WTC11 (cell line): ENCODE measurements around the gene DHX58. TPM values are rescaled to one million over a fixed set of nuclear protein-coding genes. Genes with fewer than 3 reads are reported as not detected.

Experiments used
- ATF1 ChIP-seq: sonication (generic); formaldehyde crosslinking; IDR thresholded peaks from 2 replicates; pipeline ENCODE4 v1.8.1; 2023; ENCODE audit warnings: mild to moderate bottlenecking, moderate library complexity, missing genetic modification reagents
- CBFB ChIP-seq: sonication (generic); formaldehyde crosslinking; IDR thresholded peaks from 2 replicates; pipeline ENCODE4 v1.8.1; 2022; ENCODE audit warnings: mild to moderate bottlenecking, low read depth, missing genetic modification reagents
- CDX4 ChIP-seq: fragments of 250-450 bp; sonication (Bioruptor Pico); IDR thresholded peaks from 2 replicates; pipeline ENCODE4 v1.9.0; 2021; ENCODE audit warnings: moderate library complexity, mild to moderate bottlenecking, inconsistent platforms, borderline replicate concordance
- E2F5 ChIP-seq: sonication (generic); formaldehyde crosslinking; IDR thresholded peaks from 2 replicates; pipeline ENCODE4 v1.8.1; 2022; ENCODE audit warnings: mild to moderate bottlenecking, moderate library complexity, missing genetic modification reagents
- EMX1 ChIP-seq: fragments of 250-450 bp; sonication (Bioruptor Pico); IDR thresholded peaks from 2 replicates; pipeline ENCODE4 v1.8.0; 2021; ENCODE audit warnings: mild to moderate bottlenecking
- ESRRA ChIP-seq: sonication (generic); formaldehyde crosslinking; IDR thresholded peaks from 2 replicates; pipeline ENCODE4 v1.8.1; 2022; ENCODE audit warnings: mild to moderate bottlenecking, missing genetic modification reagents, borderline replicate concordance
- FOXJ3 ChIP-seq: sonication (generic); formaldehyde crosslinking; IDR thresholded peaks from 2 replicates; pipeline ENCODE4 v1.9.0; 2021; ENCODE audit warnings: missing genetic modification reagents, mild to moderate bottlenecking, borderline replicate concordance
- FOXP1 ChIP-seq: sonication (generic); formaldehyde crosslinking; IDR thresholded peaks from 2 replicates; pipeline ENCODE4 v1.8.0; 2022; ENCODE audit warnings: missing genetic modification reagents, mild to moderate bottlenecking, moderate library complexity, borderline replicate concordance
- GRHL2 ChIP-seq: fragments of 250-450 bp; sonication (Bioruptor Pico); IDR thresholded peaks from 2 replicates; pipeline ENCODE4 v1.8.0; 2022; ENCODE audit warnings: mild to moderate bottlenecking, moderate library complexity; ENCODE audit not compliant: insufficient replicate concordance, severe bottlenecking
- MLX ChIP-seq: sonication (generic); formaldehyde crosslinking; IDR thresholded peaks from 2 replicates; pipeline ENCODE4 v1.8.1; 2023; ENCODE audit warnings: mild to moderate bottlenecking, missing genetic modification reagents, moderate library complexity
- MYBL2 ChIP-seq: sonication (generic); formaldehyde crosslinking; IDR thresholded peaks from 2 replicates; pipeline ENCODE4 v1.8.1; 2023; ENCODE audit warnings: mild to moderate bottlenecking, moderate library complexity, missing genetic modification reagents
- NFATC4 ChIP-seq: fragments of 250-450 bp; sonication (Bioruptor Pico); IDR thresholded peaks from 2 replicates; pipeline ENCODE4 v1.9.0; 2021; ENCODE audit warnings: mild to moderate bottlenecking
- NR1H2 ChIP-seq: sonication (generic); formaldehyde crosslinking; IDR thresholded peaks from 2 replicates; pipeline ENCODE4 v1.9.0; 2021; ENCODE audit warnings: mild to moderate bottlenecking, moderate library complexity, missing genetic modification reagents
- NR3C1 ChIP-seq: sonication (generic); formaldehyde crosslinking; conservative IDR thresholded peaks from 2 replicates; pipeline ENCODE4 v1.8.1; 2023; ENCODE audit warnings: low read depth, mild to moderate bottlenecking, missing genetic modification reagents
- OVOL2 ChIP-seq: fragments of 250-450 bp; sonication (Bioruptor Pico); IDR thresholded peaks from 2 replicates; pipeline ENCODE4 v1.9.0; 2021; ENCODE audit warnings: mild to moderate bottlenecking, borderline replicate concordance
- PRDM15 ChIP-seq: sonication (generic); formaldehyde crosslinking; IDR thresholded peaks from 2 replicates; pipeline ENCODE4 v1.8.0; 2022; ENCODE audit warnings: missing genetic modification reagents
- PRRX2 ChIP-seq: fragments of 250-450 bp; sonication (Bioruptor Pico); IDR thresholded peaks from 2 replicates; pipeline ENCODE4 v1.8.0; 2021; ENCODE audit warnings: mild to moderate bottlenecking
- SMAD3 ChIP-seq: sonication (generic); formaldehyde crosslinking; IDR thresholded peaks from 2 replicates; pipeline ENCODE4 v1.8.0; 2022; ENCODE audit warnings: missing genetic modification reagents, mild to moderate bottlenecking, borderline replicate concordance
- TEAD1 ChIP-seq: sonication (generic); formaldehyde crosslinking; IDR thresholded peaks from 2 replicates; pipeline ENCODE4 v1.8.0; 2022; ENCODE audit warnings: mild to moderate bottlenecking, missing genetic modification reagents
- TP53 ChIP-seq: sonication (generic); formaldehyde crosslinking; IDR thresholded peaks from 2 replicates; pipeline ENCODE4 v1.8.1; 2023; ENCODE audit warnings: mild to moderate bottlenecking, missing genetic modification reagents
- ZBTB43 ChIP-seq: sonication (generic); formaldehyde crosslinking; IDR thresholded peaks from 2 replicates; pipeline ENCODE4 v1.8.1; 2023; ENCODE audit warnings: mild to moderate bottlenecking, missing genetic modification reagents
- ZMAT4 ChIP-seq: fragments of 250-450 bp; sonication (Bioruptor Pico); IDR thresholded peaks from 2 replicates; pipeline ENCODE4 v1.9.0; 2021; ENCODE audit warnings: mild to moderate bottlenecking
- ZNF263 ChIP-seq: sonication (generic); formaldehyde crosslinking; IDR thresholded peaks from 2 replicates; pipeline ENCODE4 v1.8.1; 2022; ENCODE audit warnings: low read depth, mild to moderate bottlenecking, moderate library complexity, missing genetic modification reagents
- ZNF423 ChIP-seq: fragments of 250-450 bp; sonication (Bioruptor Pico); IDR thresholded peaks from 2 replicates; pipeline ENCODE4 v2.1.2; 2022; ENCODE audit warnings: mild to moderate bottlenecking, moderate library complexity
- ZNF532 ChIP-seq: fragments of 250-450 bp; sonication (Bioruptor Pico); IDR thresholded peaks from 2 replicates; pipeline ENCODE4 v1.9.0; 2021; ENCODE audit warnings: mild to moderate bottlenecking, borderline replicate concordance
- total RNA-seq: library from RNA; stranded (reverse); gene quantifications from 3 replicates; pipeline ENCODE4 v1.2.3, GENCODE V29; 2021

Gene DHX58
- total RNA-seq, 1 experiment from 2014 or later = 6.3 TPM

GRCh38 chr17:42122371-42123303 lies 10.1 kb upstream of the DHX58 start, which contains the start of gene HSPB9 (continued):
- TF ChIP-seq FOXJ3 (CRISPR knock-in tag) (no peak), ZMAT4 (no peak), PRDM15 (CRISPR knock-in tag) (no peak), TP53 (CRISPR knock-in tag) (peak; percentile 41; the same call in 1 of the 2 replicates), ZNF263 (CRISPR knock-in tag) (no peak), GRHL2 (CRISPR knock-in tag) (no peak), ZBTB43 (CRISPR knock-in tag) (no peak), E2F5 (0 out of 2 replicates have a peak, but pooled peaks have one; percentile 64), NR1H2 (CRISPR knock-in tag) (no peak), NR3C1 (CRISPR knock-in tag) (no peak), NFATC4 (CRISPR knock-in tag) (no peak), ZNF532 (CRISPR knock-in tag) (no peak), OVOL2 (CRISPR knock-in tag) (no peak), CDX4 (CRISPR knock-in tag) (no peak), FOXP1 (CRISPR knock-in tag) (no peak), PRRX2 (no peak), ZNF423 (CRISPR knock-in tag) (no peak), SMAD3 (CRISPR knock-in tag) (no peak), EMX1 (no peak), MYBL2 (CRISPR knock-in tag) (no peak), TEAD1 (CRISPR knock-in tag) (no peak), CBFB (CRISPR knock-in tag) (no peak), MLX (CRISPR knock-in tag) (no peak), ATF1 (CRISPR knock-in tag) (no peak), ESRRA (no peak)
